Stimulated activated memory B cell treated with anti-CD40 and anti-IgM and Interleukin-4, amounts not matched to agents 10 μg/mL and 1 μg/mL and 100 μg/mL, for 72 hours (primary cell): ENCODE results near the gene TTC28.
A peak's percentile ranks its signal among the peaks of the same experiment; 100 is the strongest.

Experiments
- ATAC-seq: fragments of 150-1000 bp; cut with Tn5 transposase; 2 replicates; pipeline ENCODE4 v1.10.0; 2021
- H3K27ac Mint-ChIP-seq: one replicate; pipeline ENCODE4 v1.8.0; 2022; ENCODE audit warnings: mild to moderate bottlenecking, mixed read lengths
- H3K27me3 Mint-ChIP-seq: one replicate; pipeline ENCODE4 v1.8.0; 2022; ENCODE audit warnings: mixed read lengths
- H3K36me3 Mint-ChIP-seq: one replicate; pipeline ENCODE4 v1.8.0; 2022; ENCODE audit warnings: mixed read lengths
- H3K4me1 Mint-ChIP-seq: one replicate; pipeline ENCODE4 v1.8.0; 2022; ENCODE audit warnings: mixed read lengths
- H3K4me3 Mint-ChIP-seq: one replicate; pipeline ENCODE4 v1.8.0; 2022; ENCODE audit warnings: mild to moderate bottlenecking, moderate library complexity, mixed read lengths
- H3K9me3 Mint-ChIP-seq: one replicate; pipeline ENCODE4 v1.8.0; 2022; ENCODE audit warnings: mixed read lengths

Gene TTC28

DNA sequence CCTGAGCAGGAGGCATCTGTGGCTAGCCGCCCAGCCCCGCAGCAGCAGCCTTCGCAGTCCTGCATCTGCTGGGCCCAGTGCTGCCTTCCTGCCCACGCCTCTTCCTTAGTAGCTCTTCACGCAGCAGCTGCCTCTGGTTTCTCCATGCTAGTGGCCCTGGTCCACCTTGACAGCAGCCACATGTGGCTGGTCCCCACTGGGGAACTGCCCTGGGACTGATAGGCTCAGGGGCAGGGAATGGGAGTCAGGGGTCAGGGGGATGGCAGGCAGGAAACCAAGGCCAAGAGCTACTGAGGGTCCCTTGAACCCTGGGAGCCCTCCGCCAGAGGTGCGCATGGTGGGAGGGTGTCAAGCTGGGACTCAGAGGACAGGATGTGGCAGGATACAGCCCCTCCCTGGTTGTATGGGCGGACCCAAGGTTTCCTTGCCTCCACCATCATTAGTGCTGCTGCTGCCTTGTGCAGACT, 661.1 kb downstream of the TTC28 start:
- Mint-ChIP-seq H3K4me3 (no peak overlapping the region), H3K36me3 (no peaks in the 10 kb centered on the region), H3K9me3 (no peaks in the 10 kb centered on the region), H3K27ac (no peak overlapping the region), H3K27me3 (peaks cover 35% of the 10 kb centered on the region), H3K4me1 (peaks cover 8% of the 10 kb centered on the region)
- no peak for ATAC-seq

DNA sequence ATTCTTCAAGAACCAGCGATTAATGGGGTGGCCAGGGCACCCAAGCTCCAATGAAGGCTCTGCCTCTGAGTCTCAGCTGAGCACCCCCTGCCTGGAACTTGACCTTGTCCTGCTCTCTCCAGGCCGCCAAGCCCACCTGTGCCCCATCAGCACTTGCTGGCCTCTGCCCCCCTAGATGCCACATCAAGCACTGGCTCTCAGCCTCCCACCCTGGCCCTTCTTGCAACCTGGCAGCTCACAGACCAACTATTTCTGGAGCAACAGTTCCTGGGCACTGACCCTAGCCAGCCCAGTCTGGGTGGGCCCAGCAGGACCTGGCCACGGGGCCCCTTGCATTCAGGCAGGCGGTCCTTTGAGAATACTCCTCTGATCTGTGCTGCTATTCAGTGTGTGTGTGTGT, 661.8 kb downstream of the TTC28 start:
- H3K9me3 Mint-ChIP-seq = no peaks in the 10 kb centered on the region
- no peak for ATAC-seq
- peaks cover 8% of the 10 kb centered on the region for H3K4me1 Mint-ChIP-seq
- H3K27ac Mint-ChIP-seq = no peak overlapping the region
- no peaks in the 10 kb centered on the region for H3K36me3 Mint-ChIP-seq
- no peak overlapping the region for H3K4me3 Mint-ChIP-seq
- H3K27me3 Mint-ChIP-seq = peaks cover 30% of the 10 kb centered on the region

DNA sequence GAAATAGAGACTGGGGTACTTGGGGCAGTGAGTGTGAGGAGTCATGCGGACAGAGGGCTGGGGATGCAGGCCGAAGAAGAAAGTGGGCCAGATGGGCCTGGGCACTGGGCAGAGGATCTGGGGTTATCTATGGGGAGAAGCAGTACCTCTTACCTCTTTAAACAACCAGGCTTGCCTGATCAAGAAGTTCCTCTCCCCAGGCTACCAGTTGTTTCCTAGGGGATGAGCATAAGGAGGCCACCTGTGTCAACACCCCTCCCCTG, 662.2 kb downstream of the TTC28 start:
- Mint-ChIP-seq H3K36me3 (no peaks in the 10 kb centered on the region), H3K27me3 (peaks cover 26% of the 10 kb centered on the region), H3K4me3 (no peak overlapping the region), H3K4me1 (peaks cover 8% of the 10 kb centered on the region), H3K9me3 (no peaks in the 10 kb centered on the region), H3K27ac (no peak overlapping the region)
- ATAC-seq = no peak

DNA sequence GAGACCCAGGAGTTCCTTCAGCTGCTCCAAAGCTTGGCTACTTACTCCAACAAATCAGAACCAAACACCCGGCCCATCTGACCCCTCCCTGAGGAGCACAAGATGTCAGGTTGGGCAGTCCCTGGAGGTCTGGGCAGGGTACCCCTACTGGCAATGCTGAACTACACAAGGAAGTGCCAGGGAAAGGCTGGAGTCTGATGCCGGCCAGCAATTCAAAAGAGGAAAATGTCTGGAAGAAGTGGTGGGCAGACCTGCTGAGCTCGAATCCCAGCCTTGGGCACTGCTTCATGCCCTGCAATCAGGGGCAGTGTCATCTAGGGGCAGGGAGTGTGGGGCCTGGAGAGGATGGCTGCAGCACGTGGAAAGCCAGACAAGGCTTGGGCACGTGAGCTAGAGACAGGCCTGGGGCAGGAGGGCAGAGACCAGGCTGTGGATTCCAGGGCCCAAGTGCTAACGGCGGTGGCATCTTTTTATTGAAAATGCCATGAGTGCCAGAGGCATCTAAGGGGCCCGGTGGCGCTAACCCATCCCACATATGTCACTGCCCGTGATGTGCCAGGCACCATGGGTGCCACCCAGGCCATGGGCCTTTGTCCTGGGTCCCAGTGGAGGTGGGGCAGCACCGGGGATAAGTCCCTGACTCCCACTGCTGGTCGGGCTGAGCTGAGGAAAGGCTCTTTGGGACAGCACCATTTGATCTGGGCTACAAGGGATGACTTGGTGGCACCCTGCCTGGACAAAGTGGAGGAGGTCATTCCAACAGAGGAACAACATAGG, 662.7 kb downstream of the TTC28 start:
- H3K9me3 Mint-ChIP-seq = no peaks in the 10 kb centered on the region
- peaks cover 21% of the 10 kb centered on the region for H3K27me3 Mint-ChIP-seq
- H3K36me3 Mint-ChIP-seq = no peaks in the 10 kb centered on the region
- no peak overlapping the region for H3K4me3 Mint-ChIP-seq
- no peak for ATAC-seq
- no peak overlapping the region for H3K27ac Mint-ChIP-seq
- H3K4me1 Mint-ChIP-seq = peaks cover 8% of the 10 kb centered on the region

DNA sequence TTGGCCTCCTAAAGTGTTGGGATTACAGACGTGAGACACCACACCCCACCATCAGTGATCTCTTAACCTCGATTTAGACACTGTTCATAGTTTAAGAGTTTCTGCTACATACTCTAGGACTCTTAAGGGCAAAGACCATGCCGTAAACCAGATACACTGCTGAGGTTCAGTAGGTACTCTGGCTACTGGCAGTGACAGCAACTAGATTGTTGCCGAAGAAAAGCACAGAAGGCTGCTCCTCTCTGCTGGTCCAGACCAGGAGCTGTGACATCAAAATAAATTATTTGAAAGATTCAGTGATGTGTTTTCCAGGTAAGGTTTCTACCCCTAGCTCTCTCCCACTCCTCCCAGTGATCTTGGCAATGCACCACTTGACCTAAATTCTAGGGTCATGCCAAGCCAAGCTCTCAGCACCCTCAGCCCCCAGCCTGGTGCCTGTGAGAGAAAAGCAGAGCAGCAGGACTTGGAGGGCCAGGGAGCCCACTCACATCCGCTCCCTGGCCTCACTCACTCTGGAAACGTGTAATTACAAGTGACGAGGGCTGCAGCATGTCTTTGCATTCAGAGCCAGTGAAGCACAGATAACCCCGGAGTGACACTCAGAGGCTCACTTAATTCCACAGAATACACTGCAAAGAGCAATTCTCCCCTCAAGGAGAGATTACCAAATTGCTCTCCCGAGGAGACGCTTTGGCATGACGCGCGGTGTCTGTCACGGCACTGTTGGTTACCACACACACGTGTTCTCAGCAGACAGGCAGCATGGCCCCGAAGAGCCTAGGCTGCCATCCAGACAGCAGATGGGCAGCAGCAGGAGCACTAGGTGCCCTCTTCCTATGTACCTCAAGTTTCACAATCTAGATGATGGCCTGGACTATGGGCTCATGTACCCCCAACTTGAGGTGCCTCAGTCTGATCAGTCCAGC, 663.7 kb downstream of the TTC28 start:
- peaks cover 8% of the 10 kb centered on the region for H3K4me1 Mint-ChIP-seq
- no peak overlapping the region for H3K27ac Mint-ChIP-seq
- H3K9me3 Mint-ChIP-seq = no peaks in the 10 kb centered on the region
- H3K4me3 Mint-ChIP-seq = no peak overlapping the region
- no peak for ATAC-seq
- H3K36me3 Mint-ChIP-seq = no peaks in the 10 kb centered on the region
- peaks cover 19% of the 10 kb centered on the region for H3K27me3 Mint-ChIP-seq

DNA sequence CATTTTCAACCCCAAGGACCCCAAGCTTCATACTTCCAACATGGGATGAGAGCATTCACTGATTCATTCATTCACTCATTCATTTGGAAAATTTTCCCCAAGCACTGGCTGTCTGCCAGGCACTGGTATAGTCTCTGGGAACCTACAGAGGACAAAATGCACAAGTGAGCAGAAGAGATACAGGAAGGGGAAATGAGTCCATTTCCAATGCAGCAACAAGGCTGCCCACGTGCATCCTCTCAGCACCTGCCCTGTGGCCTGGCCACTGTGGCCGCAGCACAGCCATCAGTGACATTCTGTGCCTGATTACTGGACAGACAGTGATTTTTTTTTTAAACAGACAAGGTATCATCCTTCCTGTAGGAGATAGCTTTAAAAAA, 664.6 kb downstream of the TTC28 start:
- Mint-ChIP-seq H3K4me1 (peaks cover 6% of the 10 kb centered on the region), H3K27ac (no peak overlapping the region), H3K36me3 (no peaks in the 10 kb centered on the region), H3K27me3 (peaks cover 19% of the 10 kb centered on the region), H3K4me3 (no peak overlapping the region), H3K9me3 (no peaks in the 10 kb centered on the region)
- ATAC-seq = no peak

DNA sequence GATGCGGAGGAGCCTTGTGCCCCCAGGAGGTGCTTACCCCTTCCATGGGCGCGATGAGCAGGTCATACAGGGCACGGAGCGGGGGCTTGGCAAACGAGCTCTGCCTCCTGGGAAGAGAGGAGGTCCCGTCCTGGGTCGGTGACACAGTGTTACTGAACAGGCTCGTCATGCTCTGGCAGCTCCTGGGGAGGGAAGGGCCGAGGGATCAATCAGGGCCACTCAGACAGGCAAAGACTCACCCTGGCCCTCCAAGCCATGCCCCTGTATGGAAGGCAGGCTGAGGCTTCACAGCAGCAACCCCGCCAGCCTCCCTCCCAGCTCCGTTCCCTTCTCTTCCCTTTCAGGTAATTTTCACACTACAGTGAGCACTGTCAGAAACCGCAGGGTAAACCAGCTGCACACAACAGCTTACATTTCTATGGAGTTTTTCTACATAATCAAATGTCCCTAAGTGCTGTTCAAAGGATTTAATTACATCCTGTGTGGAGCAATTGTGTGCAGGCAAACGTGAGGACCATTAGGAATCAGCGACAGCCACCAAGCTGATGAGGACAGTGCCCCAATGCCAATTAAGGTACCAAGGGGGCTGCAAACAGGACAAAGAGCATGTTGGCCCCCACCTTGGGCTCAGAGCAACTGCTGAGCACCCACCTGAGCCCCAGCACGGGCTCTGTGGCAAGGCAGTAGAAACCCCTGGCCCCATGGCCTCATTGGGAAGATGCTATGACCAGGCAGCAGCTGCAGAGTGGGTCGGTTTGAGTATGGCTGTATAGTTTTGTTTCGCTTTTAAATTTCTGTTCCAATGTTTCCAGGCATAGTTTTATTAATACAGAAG, 665.2 kb downstream of the TTC28 start:
- no peak for ATAC-seq
- H3K4me1 Mint-ChIP-seq = no peaks in the 10 kb centered on the region
- H3K27ac Mint-ChIP-seq = no peak overlapping the region
- H3K9me3 Mint-ChIP-seq = no peaks in the 10 kb centered on the region
- peaks cover 19% of the 10 kb centered on the region for H3K27me3 Mint-ChIP-seq
- no peaks in the 10 kb centered on the region for H3K36me3 Mint-ChIP-seq
- no peak overlapping the region for H3K4me3 Mint-ChIP-seq

DNA sequence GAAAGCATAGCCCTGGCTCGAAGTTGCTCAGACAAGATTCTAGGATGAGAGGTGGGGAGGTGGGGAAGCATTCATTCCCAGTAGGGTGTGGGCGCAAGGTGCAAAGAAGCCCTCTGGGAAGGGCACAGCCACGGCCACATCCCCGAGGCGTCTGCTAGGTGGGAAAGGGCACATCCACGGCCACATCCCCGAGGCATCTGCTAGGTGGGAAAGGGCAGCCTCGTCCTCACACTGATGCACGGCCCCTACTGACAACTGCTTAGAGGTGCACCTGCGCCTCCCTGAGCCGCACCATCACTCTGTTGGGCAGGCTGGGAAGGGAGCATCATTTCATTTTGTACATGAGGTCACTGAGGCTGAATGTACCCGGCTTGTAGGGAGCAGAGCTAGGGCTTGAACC, 666.0 kb downstream of the TTC28 start:
- H3K9me3 Mint-ChIP-seq = no peaks in the 10 kb centered on the region
- H3K4me3 Mint-ChIP-seq = no peak overlapping the region
- H3K36me3 Mint-ChIP-seq = no peaks in the 10 kb centered on the region
- H3K27me3 Mint-ChIP-seq = peaks cover 19% of the 10 kb centered on the region
- H3K4me1 Mint-ChIP-seq = no peaks in the 10 kb centered on the region
- no peak overlapping the region for H3K27ac Mint-ChIP-seq
- no peak for ATAC-seq

DNA sequence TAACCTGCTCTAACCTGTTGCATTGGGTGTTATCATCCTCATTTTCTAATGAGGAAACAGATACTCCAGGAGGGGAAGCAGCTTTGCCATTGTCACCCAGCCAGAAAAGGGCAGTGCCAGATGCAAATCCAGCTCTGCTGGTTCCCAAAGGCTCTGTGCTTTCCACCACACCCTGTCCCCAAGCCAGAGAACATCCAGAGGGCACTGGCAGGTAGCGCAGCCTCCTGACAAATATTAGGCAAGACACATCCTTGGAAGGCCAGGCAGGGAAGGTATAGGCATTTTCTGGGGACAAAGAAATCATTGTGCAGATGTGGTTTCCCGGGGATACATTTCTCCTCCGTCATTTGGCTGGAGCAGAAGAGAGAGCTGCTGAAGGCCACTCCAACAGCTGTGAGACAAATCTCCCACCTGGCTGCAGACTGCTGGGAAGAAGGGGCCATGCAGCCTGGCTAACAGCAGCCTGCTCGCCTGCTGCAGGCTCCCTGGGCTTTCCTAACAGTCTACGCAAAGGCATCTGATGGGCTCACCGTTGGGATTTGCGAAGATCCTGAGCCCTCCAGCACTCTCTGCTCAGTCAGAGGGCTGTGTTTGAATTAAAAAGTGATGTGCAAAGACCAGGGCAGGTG, 666.7 kb downstream of the TTC28 start:
- Mint-ChIP-seq H3K27me3 (peaks cover 19% of the 10 kb centered on the region), H3K27ac (no peak overlapping the region), H3K9me3 (no peaks in the 10 kb centered on the region), H3K4me3 (no peak overlapping the region), H3K36me3 (no peaks in the 10 kb centered on the region), H3K4me1 (no peaks in the 10 kb centered on the region)
- ATAC-seq = no peak

DNA sequence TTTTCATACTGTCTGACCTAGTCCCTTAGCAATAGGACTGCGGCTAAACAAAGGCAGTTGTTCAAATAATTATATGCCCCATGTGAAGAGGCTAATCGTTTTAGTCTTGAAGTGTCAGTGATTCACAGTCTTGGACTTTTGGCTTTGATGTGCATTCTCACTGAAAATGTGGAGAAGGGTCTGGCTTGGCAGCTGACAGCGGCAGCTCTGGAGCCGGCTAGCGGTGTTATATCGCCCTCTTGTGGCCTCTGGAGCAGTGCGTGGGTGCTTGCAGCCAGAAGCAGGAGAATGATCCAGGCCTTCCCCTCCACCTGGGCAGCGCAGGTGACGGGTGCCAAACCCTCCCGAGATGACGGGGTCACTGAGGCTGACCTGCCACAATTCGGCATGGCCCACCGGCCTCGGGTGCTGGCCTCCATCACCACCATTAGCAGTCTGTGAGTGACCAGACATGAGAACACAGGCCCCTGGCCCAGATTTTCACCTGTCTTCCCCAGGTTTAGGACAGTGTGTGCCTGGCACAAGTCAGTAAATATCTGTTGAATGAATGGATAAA, 670.3 kb downstream of the TTC28 start:
- H3K4me1 Mint-ChIP-seq = no peaks in the 10 kb centered on the region
- ATAC-seq = peak; percentile 81

DNA sequence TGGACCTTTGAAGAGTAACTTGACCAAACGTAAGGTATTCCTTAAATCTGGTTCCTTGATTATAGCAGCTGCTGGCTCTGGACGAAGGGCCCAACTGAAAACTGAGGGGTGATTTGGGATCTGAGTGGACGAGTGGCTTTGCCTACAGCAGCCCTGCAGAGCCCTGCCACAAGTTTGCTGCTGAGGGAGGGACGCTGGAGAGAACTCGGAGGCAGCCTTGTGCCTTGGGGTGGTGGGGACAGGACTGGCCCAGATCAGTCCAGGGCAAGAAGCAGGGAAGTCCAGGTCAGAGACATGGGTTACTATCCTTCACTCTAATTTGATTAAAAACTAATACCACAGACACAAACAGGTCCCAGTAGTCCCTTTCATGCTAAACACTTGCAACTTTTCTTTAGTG, 671.0 kb downstream of the TTC28 start:
- ATAC-seq = no peak
- Mint-ChIP-seq H3K36me3 (no peaks in the 10 kb centered on the region), H3K4me1 (no peaks in the 10 kb centered on the region)

More for the DNA sequence above, 670.3 kb downstream of the TTC28 start:
- no peak overlapping the region for H3K27ac Mint-ChIP-seq
- no peaks in the 10 kb centered on the region for H3K9me3 Mint-ChIP-seq
- H3K4me3 Mint-ChIP-seq = no peak overlapping the region
- H3K36me3 Mint-ChIP-seq = no peaks in the 10 kb centered on the region
- peaks cover 4% of the 10 kb centered on the region for H3K27me3 Mint-ChIP-seq

DNA sequence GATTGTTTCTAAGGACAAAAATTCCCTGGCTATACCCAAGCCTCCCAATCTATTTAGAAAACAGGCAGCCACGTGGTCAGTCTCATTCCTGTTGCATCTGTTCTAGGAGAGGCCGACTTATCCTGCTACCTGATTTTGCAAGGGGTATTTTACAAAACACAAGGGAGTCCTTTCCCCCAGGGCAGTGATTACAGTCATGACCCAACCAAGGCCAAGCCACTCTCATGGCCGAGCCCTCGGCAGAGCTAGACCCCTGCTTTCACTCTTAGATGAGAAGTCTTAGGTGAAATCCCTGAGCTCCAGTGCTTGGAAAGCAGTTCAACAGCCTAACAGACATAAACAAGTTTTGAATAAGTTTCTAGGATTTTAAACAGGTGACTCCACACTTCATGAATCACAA, 671.6 kb downstream of the TTC28 start:
- H3K36me3 Mint-ChIP-seq = no peaks in the 10 kb centered on the region
- H3K27me3 Mint-ChIP-seq = peaks cover 9% of the 10 kb centered on the region
- H3K4me1 Mint-ChIP-seq = no peaks in the 10 kb centered on the region
- H3K27ac Mint-ChIP-seq = no peak overlapping the region
- no peaks in the 10 kb centered on the region for H3K9me3 Mint-ChIP-seq
- no peak for ATAC-seq
- H3K4me3 Mint-ChIP-seq = no peak overlapping the region

More for the DNA sequence above, 671.0 kb downstream of the TTC28 start:
- peaks cover 9% of the 10 kb centered on the region for H3K27me3 Mint-ChIP-seq
- H3K27ac Mint-ChIP-seq = no peak overlapping the region
- H3K4me3 Mint-ChIP-seq = no peak overlapping the region
- no peaks in the 10 kb centered on the region for H3K9me3 Mint-ChIP-seq

DNA sequence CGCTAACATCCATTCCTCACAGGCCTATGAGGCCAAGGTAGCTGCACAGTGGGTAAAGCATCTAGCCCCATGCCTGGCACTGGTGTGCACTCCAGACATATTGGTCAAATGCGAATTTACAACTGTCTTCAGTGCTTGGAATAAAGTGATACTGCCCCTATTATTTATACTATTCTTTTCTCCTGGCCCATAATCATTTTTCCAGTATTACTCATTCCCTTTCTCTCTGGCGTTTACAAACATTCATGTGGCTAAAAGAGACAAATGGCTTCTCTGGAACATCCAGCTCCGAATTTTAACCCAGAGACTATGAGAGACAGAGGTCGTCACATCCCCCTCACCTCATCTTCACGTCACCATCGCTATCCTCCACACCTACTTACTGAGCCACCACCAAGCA, 673.4 kb downstream of the TTC28 start:
- Mint-ChIP-seq H3K27me3 (peaks cover 9% of the 10 kb centered on the region), H3K4me3 (no peak overlapping the region), H3K4me1 (no peaks in the 10 kb centered on the region), H3K27ac (no peak overlapping the region), H3K9me3 (no peaks in the 10 kb centered on the region), H3K36me3 (no peaks in the 10 kb centered on the region)
- no peak for ATAC-seq

DNA sequence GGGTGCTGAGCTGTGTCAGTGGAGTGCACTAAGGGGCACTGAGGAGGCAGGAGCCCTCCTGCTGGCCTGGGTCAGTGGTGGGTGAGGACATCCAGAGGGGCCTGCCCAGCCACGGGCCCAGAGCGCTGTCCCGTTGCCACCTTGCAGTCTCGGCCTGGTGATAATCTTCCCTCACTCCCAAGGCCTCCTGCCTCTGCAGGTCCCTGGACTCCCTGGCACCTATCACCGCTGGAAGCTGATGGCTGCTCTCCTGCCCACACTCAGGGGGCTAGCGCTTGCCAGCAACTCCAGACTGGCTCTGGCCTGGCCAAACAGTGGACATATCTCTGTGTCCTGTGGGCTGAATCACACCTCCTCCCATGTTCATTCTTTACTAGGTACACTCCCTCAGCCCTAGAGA, 674.1 kb downstream of the TTC28 start:
- no peaks in the 10 kb centered on the region for H3K9me3 Mint-ChIP-seq
- no peaks in the 10 kb centered on the region for H3K4me1 Mint-ChIP-seq
- no peak for ATAC-seq
- H3K27me3 Mint-ChIP-seq = peaks cover 9% of the 10 kb centered on the region
- H3K36me3 Mint-ChIP-seq = no peaks in the 10 kb centered on the region
- no peak overlapping the region for H3K27ac Mint-ChIP-seq
- H3K4me3 Mint-ChIP-seq = no peak overlapping the region

DNA sequence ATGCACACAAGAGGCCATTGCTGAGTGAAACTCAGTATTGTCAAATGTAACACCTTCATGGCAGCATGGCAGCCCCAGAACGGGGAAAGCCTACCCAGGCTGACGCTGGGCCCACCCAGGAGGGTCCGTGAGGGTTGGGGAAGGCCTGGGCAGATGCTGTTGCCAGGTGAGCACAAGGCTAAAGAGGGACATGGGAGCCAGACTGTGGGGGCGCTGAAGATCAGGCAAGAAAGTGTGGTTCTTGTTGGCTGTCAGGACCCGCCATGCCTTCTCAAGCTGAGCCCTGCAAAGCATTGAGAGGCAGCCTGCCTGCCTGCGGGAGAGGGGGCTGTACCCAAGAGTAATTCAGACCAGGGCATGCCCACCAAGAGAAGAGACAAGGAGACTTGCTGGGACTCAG, 675.6 kb downstream of the TTC28 start:
- H3K36me3 Mint-ChIP-seq = no peaks in the 10 kb centered on the region
- H3K27me3 Mint-ChIP-seq = peaks cover 9% of the 10 kb centered on the region
- no peak for ATAC-seq
- no peaks in the 10 kb centered on the region for H3K9me3 Mint-ChIP-seq
- H3K27ac Mint-ChIP-seq = no peak overlapping the region
- H3K4me3 Mint-ChIP-seq = no peak overlapping the region
- no peaks in the 10 kb centered on the region for H3K4me1 Mint-ChIP-seq
